Erythroblast (primary cell): Measurements from ENCODE around the gene SRR.

ENCODE experiments used
- GATA1 ChIP-seq: IDR thresholded peaks from 2 replicates; pipeline ENCODE4 v1.6.1; 2011; ENCODE audit warnings: low read depth, mild to moderate bottlenecking, control low read depth, low read length, moderate library complexity
- POLR2A ChIP-seq: IDR thresholded peaks from 2 replicates; pipeline ENCODE4 v1.6.1; 2011; ENCODE audit warnings: mild to moderate bottlenecking, low read length

DNA sequence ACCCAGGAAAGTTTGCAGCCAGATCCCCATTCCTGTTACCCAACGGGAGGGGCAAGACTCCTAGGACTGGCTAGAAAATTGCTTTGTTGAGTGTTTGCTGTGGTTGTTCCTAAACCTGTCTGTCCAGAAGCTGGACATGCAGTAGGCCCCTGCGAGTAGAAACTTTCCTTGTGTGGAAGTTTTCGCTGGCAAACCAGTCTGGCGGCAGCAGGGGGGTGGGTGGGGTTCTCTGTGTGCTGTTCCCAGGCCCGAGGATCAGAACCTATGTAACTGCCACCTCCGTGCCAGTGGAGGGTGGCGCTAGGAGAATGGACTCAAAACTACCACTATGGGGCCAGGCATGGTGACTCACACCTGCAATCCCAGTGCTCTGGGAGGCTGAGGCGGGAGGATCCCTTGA lies 42.7 kb downstream of the SRR start:
- no peak for TF ChIP-seq POLR2A
- TF ChIP-seq GATA1: no peak
